Erythroblast (primary cell): ENCODE data around the gene WFS1.

Experiments used
- GATA1 ChIP-seq: IDR thresholded peaks from 2 replicates; pipeline ENCODE4 v1.6.1; 2011; ENCODE audit warnings: low read depth, mild to moderate bottlenecking, control low read depth, low read length, moderate library complexity
- POLR2A ChIP-seq: IDR thresholded peaks from 2 replicates; pipeline ENCODE4 v1.6.1; 2011; ENCODE audit warnings: mild to moderate bottlenecking, low read length

DNA sequence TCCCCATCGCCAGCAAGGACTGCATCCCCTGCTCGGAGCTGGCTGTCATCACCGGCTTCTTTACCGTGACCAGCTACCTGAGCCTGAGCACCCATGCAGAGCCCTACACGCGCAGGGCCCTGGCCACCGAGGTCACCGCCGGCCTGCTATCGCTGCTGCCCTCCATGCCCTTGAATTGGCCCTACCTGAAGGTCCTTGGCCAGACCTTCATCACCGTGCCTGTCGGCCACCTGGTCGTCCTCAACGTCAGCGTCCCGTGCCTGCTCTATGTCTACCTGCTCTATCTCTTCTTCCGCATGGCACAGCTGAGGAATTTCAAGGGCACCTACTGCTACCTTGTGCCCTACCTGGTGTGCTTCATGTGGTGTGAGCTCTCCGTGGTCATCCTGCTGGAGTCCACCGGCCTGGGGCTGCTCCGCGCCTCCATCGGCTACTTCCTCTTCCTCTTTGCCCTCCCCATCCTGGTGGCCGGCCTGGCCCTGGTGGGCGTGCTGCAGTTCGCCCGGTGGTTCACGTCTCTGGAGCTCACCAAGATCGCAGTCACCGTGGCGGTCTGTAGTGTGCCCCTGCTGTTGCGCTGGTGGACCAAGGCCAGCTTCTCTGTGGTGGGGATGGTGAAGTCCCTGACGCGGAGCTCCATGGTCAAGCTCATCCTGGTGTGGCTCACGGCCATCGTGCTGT lies 31.5 kb downstream of the WFS1 start:
- TF ChIP-seq POLR2A (no peak), GATA1 (no peak)
